MV-4-11 (cell line): Measurements from ENCODE around the gene PNISR.
"Not testable (repeated sequence)": the region's sequence is repeated elsewhere in the genome, so short reads cannot be mapped to it uniquely, and the experiment has no call there.

Experiments
- DNase-seq: peaks from one replicate; lab custom pipeline; 2025; lab: John Stamatoyannopoulos, UW

The PNISR gene

GRCh38 chr6:99424761-99425646, at the start of gene PNISR:
Gene PNISR, minus strand, starts transcription at chr6:99425308. Its CDS starts 10,649 bp downstream, at chr6:99414659.
- DNase-seq, result peak; percentile 98

- no peak for DNase-seq
Observed at GRCh38 chr6:99473730-99474129, 48.6 kb upstream of the PNISR start.

GRCh38 chr6:99471638-99472037, 46.5 kb upstream of the PNISR start:
- DNase-seq, result no peak

GRCh38 chr6:99467509-99468106, 42.5 kb upstream of the PNISR start:
- DNase-seq, result peak; percentile 6

- not testable (repeated sequence) for DNase-seq
Observed at GRCh38 chr6:99459133-99459532, 34.0 kb upstream of the PNISR start.

- DNase-seq, result peak; percentile 13
Observed at GRCh38 chr6:99458319-99458718, 33.2 kb upstream of the PNISR start.

- no peak for DNase-seq
Observed at GRCh38 chr6:99446076-99446475, 21.0 kb upstream of the PNISR start.

GRCh38 chr6:99434702-99435530, 9.8 kb upstream of the PNISR start:
- DNase-seq, result peak; percentile 25

- DNase-seq, result no peak
Observed at GRCh38 chr6:99432877-99433276, 7.8 kb upstream of the PNISR start.

- DNase-seq, result no peak
Observed at GRCh38 chr6:99431901-99432300, 6.8 kb upstream of the PNISR start.

- no peak for DNase-seq
Observed at GRCh38 chr6:99427988-99428387, 2.9 kb upstream of the PNISR start.

GRCh38 chr6:99426451-99426757, 1.3 kb upstream of the PNISR start:
- DNase-seq, result no peak

- peak; percentile 94 for DNase-seq
Observed at GRCh38 chr6:99425647-99426450, 741 bp upstream of the PNISR start.

GRCh38 chr6:99424022-99424421, 1.1 kb downstream of the PNISR start:
- no peak for DNase-seq

GRCh38 chr6:99422912-99423311, 2.2 kb downstream of the PNISR start:
- no peak for DNase-seq

GRCh38 chr6:99416892-99417767, 8.0 kb downstream of the PNISR start:
- peak; percentile 3 for DNase-seq

GRCh38 chr6:99416226-99416625, 8.9 kb downstream of the PNISR start:
- no peak for DNase-seq

- no peak for DNase-seq
Observed at GRCh38 chr6:99415446-99415845, 9.7 kb downstream of the PNISR start.

GRCh38 chr6:99412065-99412464, 13.0 kb downstream of the PNISR start:
- no peak for DNase-seq

- DNase-seq, result no peak
Observed at GRCh38 chr6:99409672-99410071, 15.4 kb downstream of the PNISR start.

GRCh38 chr6:99407076-99407475, 18.0 kb downstream of the PNISR start:
- no peak for DNase-seq
